GM21423 (cell line): ENCODE results near the gene RAET1L.
A peak's percentile ranks its signal among the peaks of the same experiment; 100 is the strongest.
"Not testable (repeated sequence)": the region's sequence is repeated elsewhere in the genome, so short reads cannot be mapped to it uniquely, and the experiment has no call there.

ENCODE experiments used
- ATAC-seq: cut with Tn5 transposase; IDR thresholded peaks from one replicate; pipeline ENCODE4 v1.9.1; 2021; ENCODE audit warnings: mild to moderate bottlenecking, moderate library complexity; ENCODE audit not compliant: unreplicated experiment

RAET1L gene

GRCh38 chr6:150025201-150025917 is at the start of gene RAET1L:
TSS of gene RAET1L (minus strand) at chr6:150025532. CDS start at chr6:150025471, 61 bp downstream.
- no peak for ATAC-seq

DNA sequence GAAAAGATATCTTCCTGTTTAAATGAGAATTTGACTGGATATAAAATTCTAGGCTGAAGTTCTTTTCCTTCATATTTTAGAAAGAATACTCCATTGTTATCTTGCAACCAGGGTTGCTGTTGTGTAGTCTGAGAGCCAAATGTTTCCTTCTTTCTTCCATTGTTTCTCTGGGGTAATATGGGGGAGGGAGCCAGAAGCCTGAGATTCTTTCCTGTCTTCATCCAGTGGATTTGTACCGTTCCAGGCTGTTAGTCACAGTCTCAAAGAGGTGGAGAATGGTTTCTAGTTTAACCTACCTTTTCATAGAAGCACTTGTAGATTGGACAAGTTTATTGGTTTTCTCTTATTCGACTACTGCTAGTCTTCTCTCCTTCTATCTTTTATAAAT is 49.7 kb upstream of the RAET1L start:
- no peak for ATAC-seq

DNA sequence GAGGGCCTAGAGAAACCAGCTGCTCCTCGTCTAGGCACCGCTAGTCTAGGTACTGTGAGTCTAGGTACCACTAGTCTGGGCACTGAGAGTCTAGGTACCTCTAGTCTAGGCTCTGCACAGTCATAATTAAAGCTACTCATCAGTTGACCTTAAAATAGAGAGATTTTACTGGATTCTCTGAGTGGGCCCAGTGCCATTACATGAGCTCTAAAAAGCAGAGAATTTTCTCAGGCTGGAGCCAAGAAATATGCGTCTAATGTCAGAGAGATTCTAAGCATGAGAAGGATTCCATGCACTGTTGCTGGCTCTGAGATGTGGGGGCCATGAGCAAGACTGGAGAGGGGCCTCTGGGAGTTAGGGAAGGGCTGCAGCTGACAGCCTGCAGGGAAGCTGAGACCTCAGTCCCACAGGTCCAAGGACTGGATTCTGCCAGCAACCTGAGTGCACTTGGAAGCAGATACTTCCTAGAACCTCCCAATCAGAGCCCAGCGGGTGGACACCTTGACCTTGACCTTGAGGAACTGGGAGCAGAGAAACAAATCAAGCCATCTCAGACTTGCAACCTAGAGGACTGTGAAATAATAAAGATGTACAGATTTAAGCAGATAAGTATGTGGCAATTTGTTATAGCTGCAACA is 49.2 kb upstream of the RAET1L start:
- not testable (repeated sequence) for ATAC-seq

DNA sequence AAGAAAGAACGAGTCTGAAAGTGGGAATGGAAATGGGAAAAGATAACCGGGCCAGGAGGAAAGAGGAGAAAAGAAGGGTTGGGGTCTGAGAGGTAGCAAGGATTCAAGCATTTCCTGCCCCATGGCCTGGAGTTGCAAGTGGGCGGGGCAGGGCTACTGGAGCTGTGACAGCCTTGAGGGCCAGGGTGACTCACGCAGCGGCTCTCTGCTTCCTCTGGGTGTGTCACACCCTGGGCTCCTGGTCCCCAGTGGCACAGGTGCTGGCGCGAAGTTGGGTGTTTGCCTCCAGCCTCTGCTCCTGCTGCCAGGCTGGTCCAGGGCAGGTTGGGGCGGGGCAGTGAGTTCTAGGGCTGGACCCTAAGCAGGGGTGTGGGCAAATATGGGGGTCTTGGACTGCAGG is 46.9 kb upstream of the RAET1L start:
- ATAC-seq, result no peak

GRCh38 chr6:150070236-150070818 is 45.0 kb upstream of the RAET1L start:
- no peak for ATAC-seq

DNA sequence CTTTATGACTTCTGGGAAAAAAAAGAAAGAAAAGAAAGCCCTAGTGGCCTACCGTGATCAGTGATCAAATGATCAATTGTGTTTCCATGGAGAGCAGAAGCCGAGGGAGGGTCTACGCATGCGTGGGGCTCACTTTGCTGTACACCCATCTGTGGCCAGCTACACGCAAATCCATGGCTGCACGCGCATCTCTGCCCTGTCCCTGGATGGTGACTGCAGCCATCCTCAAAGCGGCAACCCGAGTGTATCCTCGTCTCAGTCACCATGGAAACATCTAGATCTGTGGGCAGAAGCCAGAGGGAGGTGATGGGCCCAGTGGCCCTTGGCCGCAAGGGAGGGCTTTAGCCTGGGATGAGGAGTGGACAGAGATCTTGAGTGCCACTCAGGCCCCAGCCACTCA is 44.4 kb upstream of the RAET1L start:
- no peak for ATAC-seq

DNA sequence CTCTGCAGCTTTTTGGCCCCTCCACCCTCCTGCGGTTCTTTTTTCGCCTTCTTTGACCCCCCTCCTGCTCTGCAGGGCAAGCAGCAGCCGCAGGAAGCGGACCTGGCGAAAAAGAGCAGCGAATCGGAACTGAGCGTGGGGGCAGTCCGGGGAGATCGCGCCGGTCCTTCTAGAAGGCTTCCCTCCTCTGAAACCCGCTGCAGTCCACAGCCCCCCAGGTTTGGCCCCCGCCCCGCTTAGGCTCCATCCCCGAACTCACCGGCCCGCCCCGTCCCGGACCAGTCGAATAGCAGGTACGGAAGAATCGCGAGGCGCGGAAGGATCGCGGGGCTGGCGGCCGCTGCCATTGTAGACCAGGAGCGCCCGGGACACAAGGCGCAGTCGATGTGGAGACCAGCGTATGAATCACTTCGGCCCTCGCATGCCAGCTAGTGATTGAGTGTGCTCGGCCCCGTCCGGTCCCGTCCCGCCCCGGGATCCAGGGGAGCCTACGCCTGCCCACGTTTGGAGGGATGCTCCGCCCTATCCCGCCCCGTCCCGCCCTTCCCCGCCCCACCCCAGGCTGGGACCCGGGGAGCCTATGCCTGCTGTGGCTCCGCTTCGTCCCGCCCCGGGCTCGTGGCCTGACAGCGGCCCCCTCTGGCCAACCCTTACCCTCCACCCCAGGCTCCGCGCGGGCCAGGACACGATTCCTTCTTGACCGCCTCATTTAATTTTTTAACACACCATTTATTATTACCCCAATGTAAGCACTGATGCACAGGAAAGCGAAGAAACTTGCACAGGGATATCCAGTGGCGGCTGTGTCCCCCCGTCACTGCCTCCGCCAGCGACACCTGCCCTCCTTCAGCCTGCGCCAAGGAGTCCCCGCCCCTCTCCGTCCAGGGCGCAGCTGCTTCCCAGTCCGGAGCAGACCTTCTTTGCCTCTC is 43.7 kb upstream of the RAET1L start, which contains the start of gene ULBP3:
ULBP3 (minus strand) TSS at position 402 of the 929 bp plus-strand sequence; CDS start at position 347, 55 bp downstream.
- peak; percentile 78 for ATAC-seq

- ATAC-seq, result no peak
Observed at GRCh38 chr6:150068151-150068550, 42.8 kb upstream of the RAET1L start.

GRCh38 chr6:150065083-150065482 is 39.8 kb upstream of the RAET1L start:
- no peak for ATAC-seq

DNA sequence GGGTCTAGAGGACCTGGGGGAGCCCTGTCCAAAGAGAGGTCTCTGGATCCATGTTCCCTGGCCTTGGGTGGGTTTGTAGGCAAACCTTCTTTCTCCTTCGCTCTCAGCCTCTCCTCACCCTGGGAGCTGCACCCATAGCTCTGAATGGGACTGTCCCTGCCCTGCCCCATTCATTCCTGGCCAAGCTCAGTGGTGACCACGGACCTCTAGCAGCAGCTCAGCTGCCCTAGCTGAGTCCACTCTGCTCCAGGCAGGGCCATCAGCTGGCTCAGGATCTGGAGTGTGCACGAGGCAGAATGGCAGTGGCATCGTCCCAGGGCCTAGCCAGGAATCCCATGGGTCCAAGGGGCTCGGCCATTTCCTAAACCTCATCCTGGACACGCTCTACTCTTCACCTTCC is 38.3 kb upstream of the RAET1L start:
- no peak for ATAC-seq

DNA sequence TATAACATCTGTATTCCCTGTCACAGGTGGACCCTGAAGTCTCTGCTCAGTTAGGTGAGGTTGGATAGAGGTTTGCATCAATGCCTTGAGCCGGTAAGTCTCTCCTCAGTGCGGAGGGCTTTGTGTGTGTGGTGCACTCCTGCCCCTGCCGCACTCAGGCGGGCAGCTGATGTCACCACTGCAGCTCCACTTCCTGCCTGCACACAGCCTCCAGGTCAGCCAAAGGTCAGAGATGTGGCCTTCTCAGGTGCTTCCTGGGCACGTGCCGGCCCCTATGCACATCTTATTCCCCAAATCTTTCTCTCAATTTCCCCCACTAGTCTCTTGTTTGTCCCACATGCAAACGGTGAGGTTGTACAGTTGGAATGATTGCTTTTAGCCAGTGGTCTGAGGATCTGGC is 34.6 kb upstream of the RAET1L start:
- ATAC-seq, result peak; percentile 67

DNA sequence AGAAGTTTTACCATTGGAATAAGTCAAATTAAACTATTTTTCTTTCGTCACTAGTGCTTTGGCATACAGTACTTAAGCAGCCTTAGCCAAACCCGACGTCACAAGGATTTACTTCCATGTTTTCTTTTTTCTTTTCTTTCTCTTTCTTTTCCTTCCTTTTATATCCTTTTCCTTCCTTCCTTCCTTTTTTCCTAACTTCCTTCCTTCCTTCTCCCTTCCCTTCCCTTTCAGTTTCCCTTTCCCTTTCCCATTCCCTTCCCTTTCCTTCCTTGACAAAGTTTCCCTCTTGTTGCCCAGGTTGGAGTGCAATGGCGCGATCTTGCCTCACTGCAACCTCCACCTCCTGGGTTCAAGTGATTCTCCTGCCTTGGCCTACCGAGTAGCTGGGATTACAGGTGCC is 33.7 kb upstream of the RAET1L start:
- ATAC-seq, result no peak

GRCh38 chr6:150058231-150058792 is 33.0 kb upstream of the RAET1L start:
- no peak for ATAC-seq

GRCh38 chr6:150057501-150057951 is 32.2 kb upstream of the RAET1L start:
- ATAC-seq, result no peak

- no peak for ATAC-seq
Observed at GRCh38 chr6:150056916-150057315, 31.6 kb upstream of the RAET1L start.

- no peak for ATAC-seq
Observed at GRCh38 chr6:150056156-150056555, 30.8 kb upstream of the RAET1L start.

GRCh38 chr6:150055131-150055530 is 29.8 kb upstream of the RAET1L start:
- ATAC-seq, result no peak

DNA sequence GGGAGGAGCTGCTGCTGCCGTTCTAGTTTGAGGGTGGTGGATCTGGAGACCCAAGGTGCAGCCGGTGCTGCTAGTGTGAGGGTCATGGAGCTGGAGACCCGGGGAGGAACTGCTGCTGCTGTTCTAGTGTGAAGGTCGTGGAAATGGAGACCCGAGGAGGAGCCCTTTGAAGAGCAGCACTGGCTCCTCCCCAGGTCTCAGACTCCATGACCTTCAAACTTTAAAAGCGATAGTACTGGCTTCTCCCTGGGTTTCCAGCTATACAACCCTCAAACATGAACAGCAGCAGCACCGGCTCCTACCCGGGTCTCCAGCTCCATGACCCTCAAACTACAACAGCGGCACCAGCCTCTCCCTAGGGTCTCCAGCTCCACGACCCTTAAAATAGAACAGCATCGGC is 28.1 kb upstream of the RAET1L start:
- ATAC-seq, result no peak

DNA sequence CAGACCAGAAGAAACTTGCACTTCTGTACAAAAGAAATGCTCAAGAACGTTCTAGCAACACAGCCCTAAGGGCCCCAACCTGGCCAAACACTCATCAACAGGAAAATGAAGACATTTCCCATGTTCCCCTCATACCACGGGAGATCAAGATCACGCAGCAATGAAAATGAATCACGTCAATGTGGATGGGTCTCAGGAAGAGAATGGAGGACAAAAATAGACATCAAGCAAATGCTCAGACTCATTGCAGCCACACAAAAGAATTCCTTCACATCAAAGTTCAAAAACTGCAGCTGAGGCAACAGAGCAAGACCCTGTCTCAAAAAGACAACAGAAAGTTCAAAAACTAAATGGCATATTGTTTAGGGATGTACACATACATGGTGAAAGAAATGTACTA is 25.5 kb upstream of the RAET1L start:
- ATAC-seq, result no peak

DNA sequence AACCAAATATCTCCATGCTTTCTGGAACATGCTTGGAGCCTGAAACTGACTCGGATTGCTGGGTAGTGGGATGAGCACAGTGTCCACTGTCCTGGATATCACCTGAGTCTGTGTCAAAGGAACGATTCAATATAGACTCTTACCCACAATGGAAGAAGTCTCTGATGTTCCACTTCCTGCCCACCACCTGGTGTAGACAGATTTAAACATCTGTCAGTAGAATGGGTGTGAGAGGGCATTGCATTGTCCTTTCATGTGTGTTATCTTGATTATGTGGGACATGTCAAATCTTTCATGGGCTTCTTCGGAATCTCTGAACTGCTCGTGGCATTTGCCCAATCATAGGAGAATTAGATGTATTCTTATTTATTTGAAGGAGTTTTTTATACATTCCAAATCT is 22.8 kb upstream of the RAET1L start:
- no peak for ATAC-seq

DNA sequence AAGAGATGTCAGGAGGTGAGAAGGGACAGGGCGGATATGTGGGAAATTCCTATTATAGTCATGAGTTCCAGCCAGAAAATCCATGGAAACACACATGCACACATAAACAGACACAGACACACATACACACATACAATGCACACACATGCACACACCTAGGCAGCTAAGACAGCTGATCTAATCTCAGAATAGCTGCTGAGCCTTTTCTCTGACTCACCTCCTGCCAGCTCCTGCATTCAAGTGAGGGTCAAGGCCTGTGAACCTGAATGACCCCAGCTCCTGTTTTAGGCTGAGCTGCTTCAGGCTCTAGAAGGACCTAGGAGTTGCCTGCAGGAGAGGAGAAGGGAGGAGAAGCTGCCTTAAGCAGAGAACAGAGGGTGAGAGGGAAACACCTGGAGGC is 21.6 kb upstream of the RAET1L start:
- no peak for ATAC-seq
